ENCODE results near the gene CLCNKA.

The CLCNKA gene

GRCh38 chr1:16078925-16079656 is 57.3 kb downstream of the CLCNKA start:
- DNase-seq (ENCODE audit: low read depth), result peak; percentile 67

DNA sequence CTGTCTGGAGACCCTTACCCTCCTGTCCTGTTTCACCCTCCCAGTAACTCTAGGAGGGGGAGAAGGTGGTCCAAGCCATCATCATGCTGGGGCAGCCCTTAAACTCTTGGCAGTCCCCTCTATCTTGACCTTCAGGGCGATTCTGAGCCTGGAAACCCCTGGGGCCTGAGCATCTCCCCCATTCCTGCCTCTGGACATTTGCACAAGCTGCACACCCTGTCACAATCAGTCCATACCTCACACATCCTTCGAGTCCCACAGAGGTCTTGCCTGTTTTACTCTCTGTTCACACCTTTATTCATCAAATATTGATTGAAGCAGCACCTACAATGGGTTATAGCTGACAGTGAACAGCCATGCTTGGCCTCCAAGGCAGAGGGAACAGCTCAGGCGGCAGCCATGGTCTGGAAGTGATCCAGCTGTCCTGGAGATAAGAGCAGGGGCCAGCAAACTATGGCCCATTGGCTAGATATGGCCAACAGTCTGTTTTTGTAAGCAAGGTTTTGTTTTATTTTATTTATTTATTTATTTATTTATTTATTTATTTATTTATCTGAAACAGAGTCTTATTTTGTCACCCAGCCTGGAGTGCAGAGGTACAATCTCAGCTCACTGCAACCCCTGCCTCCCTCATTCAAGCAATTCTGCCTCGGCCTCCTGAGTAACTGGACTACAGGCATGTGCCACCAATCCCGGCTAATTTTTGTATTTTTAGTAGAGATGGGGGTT is 58.8 kb downstream of the CLCNKA start:
- DNase-seq (ENCODE audit: low read depth), result no peak

GRCh38 chr1:16081636-16082035 is 59.8 kb downstream of the CLCNKA start:
- DNase-seq (ENCODE audit: low read depth), result no peak

DNA sequence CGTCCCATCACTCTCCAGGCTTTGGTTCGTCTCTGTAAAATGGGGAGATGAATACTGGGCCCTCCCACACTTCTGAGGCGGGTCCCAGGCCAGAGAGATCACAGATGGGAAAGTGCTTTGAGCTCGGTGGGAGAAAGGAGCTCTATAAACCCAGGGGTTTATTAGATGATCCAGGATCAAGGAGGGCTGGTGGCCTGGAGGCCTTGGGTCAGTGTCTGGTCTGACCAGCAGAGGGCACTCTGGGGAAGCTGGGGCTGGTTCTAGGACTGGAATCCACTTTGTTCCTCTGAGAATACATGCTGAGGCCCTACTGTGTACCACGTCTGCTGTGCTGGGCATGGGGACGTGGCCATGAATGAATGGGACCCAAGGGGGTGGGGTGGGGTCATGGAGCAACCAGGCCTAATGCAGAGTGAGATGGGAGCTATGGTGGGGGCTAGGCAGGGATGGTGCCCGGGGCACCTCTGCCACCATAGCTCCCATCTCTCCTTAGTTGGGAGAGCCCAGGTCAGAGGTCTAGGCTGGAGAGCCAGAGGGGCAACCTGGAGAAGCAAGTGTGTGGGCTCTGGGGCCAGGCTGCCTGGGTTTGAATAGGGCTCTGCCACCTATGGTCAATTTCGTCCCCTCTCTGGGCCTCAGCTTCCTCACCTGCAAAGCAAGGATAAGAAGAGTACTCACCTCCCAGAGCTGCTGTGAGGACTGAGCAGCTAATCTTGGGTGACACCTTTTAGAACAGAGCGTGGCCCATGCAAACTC is 60.6 kb downstream of the CLCNKA start:
- peak; percentile 59 for DNase-seq (ENCODE audit: low read depth)

- DNase-seq (ENCODE audit: low read depth), result no peak
Measured at GRCh38 chr1:16083486-16083885, 61.6 kb downstream of the CLCNKA start.
